DMS 273 (cell line): Measurements from ENCODE around the gene TRIM39.
"Not testable (repeated sequence)": the region's sequence is repeated elsewhere in the genome, so short reads cannot be mapped to it uniquely, and the experiment has no call there.

Experiments
- DNase-seq: peaks from one replicate; lab custom pipeline; 2025; ENCODE audit not compliant: unreplicated experiment; lab: John Stamatoyannopoulos, UW

Gene TRIM39

DNA sequence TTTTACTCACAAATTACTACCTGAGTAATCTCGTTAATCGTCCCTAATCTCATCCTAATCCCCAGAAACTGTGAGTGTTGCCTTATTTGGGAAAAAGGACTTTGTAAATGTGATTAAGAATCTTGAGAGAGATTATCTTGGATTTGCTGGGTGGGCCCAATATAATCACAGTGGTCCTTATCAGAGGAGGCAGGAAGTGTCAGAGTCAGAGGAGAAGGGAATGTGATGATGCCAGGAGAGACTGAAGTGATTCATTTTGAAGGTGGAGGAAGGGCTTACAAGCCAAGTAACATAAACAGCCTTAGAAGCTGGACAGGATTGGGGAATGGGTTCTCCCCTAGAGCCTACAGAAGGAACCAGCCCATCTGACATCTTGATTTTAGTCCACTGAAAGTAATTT, 34.9 kb downstream of the TRIM39 start:
- DNase-seq = no peak

DNA sequence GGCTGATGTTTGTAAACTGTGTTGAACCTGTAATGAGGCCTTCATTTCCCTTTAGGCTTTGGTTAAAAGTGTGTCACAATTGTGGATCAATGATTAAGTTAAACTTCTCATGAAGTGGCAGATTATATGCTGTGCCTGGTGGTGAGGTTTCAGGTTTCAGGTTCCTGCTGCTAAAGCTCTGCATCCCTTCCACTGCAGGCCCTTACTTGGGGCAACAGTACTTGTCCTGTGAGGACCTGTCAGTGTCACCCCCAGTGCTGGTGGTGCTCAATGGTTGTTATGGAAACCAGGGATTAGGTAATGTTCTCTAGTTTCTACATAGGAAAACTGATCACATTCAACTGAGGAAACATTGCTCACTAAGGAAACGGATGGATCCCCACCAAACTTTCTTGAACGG, 36.7 kb downstream of the TRIM39 start:
- no peak for DNase-seq

DNA sequence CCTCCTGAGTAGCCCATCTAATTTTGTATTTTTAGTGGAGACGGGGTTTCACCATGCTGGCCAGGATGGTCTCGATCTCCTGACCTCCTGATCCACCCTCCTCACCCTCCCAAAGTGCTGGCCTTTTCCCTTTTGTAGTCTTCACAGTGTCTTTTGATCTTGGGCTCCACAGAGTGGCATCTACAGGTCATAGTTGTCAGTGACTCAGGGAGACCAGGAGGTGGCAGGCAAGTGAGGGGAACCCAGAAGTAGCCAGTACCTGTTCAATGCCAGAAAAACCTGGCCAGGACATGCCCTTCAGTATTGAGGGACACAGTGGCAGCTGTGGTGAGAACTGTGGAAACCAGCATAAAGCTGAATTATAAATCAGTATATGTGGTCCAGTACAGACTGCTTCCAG, 37.9 kb downstream of the TRIM39 start:
- DNase-seq = peak; percentile 11

- not testable (repeated sequence) for DNase-seq
Observed at GRCh38 chr6:30369280-30369679, 42.6 kb downstream of the TRIM39 start.

DNA sequence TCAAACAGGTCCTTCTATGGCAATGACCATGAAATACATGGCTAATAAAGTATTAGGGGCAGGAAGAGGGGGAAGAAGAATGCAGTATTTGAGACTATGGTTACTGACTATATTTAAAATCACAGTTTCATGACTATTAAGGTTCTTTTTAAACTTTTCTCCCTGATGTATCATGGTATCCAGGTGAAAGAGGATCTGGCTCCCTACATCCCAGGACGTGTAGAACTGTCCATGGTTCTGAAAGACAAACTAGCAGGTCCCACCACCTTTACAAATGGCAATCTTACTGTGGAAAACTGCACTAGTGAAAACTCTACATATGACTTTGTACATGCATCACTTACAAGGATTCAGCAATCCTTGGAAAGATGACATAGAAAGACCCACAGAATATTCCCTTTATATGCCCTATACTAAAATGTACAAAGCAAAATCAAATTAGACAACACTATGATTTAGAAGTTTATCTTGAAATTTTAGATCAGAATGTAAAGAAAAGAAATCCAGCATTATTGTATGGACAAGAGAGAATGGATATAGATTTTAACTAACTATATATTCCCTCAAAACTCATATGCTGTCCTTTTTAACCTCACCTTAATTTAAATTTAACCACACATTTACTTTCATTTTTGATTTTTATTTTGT, 51.7 kb downstream of the TRIM39 start:
- peak; percentile 45 for DNase-seq

- DNase-seq = no peak
Observed at GRCh38 chr6:30380464-30380863, 53.7 kb downstream of the TRIM39 start.

- no peak for DNase-seq
Observed at GRCh38 chr6:30386166-30386565, 59.4 kb downstream of the TRIM39 start.

GRCh38 chr6:30391240-30391639, 64.5 kb downstream of the TRIM39 start:
- no peak for DNase-seq
